ENCODE measurements around the gene CHRM4.
"Not testable (repeated sequence)": the region's sequence is repeated elsewhere in the genome, so short reads cannot be mapped to it uniquely, and the experiment has no call there.

CHRM4 gene

GRCh38 chr11:46381819-46382645, 9.5 kb downstream of the CHRM4 start:
- peak; percentile 55 for DNase-seq (ENCODE audit: low spot score)

- peak; percentile 52 for DNase-seq (ENCODE audit: low spot score)
These were observed 10.3 kb downstream of the CHRM4 start, which contains the start of gene MDK for GRCh38 chr11:46381048-46381818. Gene MDK, plus strand, starts transcription at chr11:46381669. Its CDS starts 389 bp downstream, at chr11:46382058.

GRCh38 chr11:46380340-46381047, 11.1 kb downstream of the CHRM4 start:
- peak; percentile 78 for DNase-seq (ENCODE audit: low spot score)

GRCh38 chr11:46379482-46380293, 11.9 kb downstream of the CHRM4 start:
- DNase-seq (ENCODE audit: low spot score): not testable (repeated sequence)

- no peak for DNase-seq (ENCODE audit: low spot score)
These were observed 12.6 kb downstream of the CHRM4 start for GRCh38 chr11:46378811-46379481.

GRCh38 chr11:46378296-46378695, 13.3 kb downstream of the CHRM4 start:
- no peak for DNase-seq (ENCODE audit: low spot score)

- no peak for DNase-seq (ENCODE audit: low spot score)
These were observed 13.7 kb downstream of the CHRM4 start for GRCh38 chr11:46377831-46378230.

GRCh38 chr11:46377290-46377689, 14.3 kb downstream of the CHRM4 start:
- no peak for DNase-seq (ENCODE audit: low spot score)

GRCh38 chr11:46376258-46377050, 15.1 kb downstream of the CHRM4 start:
- DNase-seq (ENCODE audit: low spot score): no peak

GRCh38 chr11:46375392-46376101, 16.0 kb downstream of the CHRM4 start:
- no peak for DNase-seq (ENCODE audit: low spot score)

- no peak for DNase-seq (ENCODE audit: low spot score)
These were observed 16.8 kb downstream of the CHRM4 start for GRCh38 chr11:46374815-46375214.

- DNase-seq (ENCODE audit: low spot score): no peak
These were observed 17.5 kb downstream of the CHRM4 start for GRCh38 chr11:46373787-46374740.

GRCh38 chr11:46372501-46372900, 19.1 kb downstream of the CHRM4 start:
- not testable (repeated sequence) for DNase-seq (ENCODE audit: low spot score)

- no peak for DNase-seq (ENCODE audit: low spot score)
These were observed 19.5 kb downstream of the CHRM4 start for GRCh38 chr11:46372086-46372485.

- not testable (repeated sequence) for DNase-seq (ENCODE audit: low spot score)
These were observed 20.3 kb downstream of the CHRM4 start for GRCh38 chr11:46371262-46371661.

GRCh38 chr11:46370253-46370652, 21.3 kb downstream of the CHRM4 start:
- no peak for DNase-seq (ENCODE audit: low spot score)

GRCh38 chr11:46369458-46370152, 22.0 kb downstream of the CHRM4 start:
- peak; percentile 85 for DNase-seq (ENCODE audit: low spot score)

- DNase-seq (ENCODE audit: low spot score): no peak
These were observed 23.7 kb downstream of the CHRM4 start for GRCh38 chr11:46367916-46368267.
